Hematopoietic multipotent progenitor cell (in vitro differentiated cells): ENCODE results near the gene PHLDA2. TPM values are rescaled to one million over a fixed set of nuclear protein-coding genes. Genes with fewer than 3 reads are reported as not detected.

Experiments used
- DNase-seq, 3 donors: peaks; one replicate each; pipeline ENCODE4 v3.0.0-alpha.2; 2011 to 2015; ENCODE audit warnings: low read depth in 2 of 3, low spot score in 2 of 3
- total RNA-seq: library from RNA; depleted of rRNA; stranded (reverse); fragments of >200 nt; gene quantifications from one replicate; pipeline ENCODE4 v1.2.3, GENCODE V29; 2012

Gene PHLDA2, protein sequence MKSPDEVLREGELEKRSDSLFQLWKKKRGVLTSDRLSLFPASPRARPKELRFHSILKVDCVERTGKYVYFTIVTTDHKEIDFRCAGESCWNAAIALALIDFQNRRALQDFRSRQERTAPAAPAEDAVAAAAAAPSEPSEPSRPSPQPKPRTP
- 1.1 TPM for total RNA-seq

- peak in 2 of 3 donors; percentile 55 to 67 for DNase-seq
Observed at GRCh38 chr11:2928605-2929530, at the start of gene PHLDA2. TSS of gene PHLDA2 (minus strand) at chr11:2929420. CDS start at chr11:2929364, 56 bp downstream.

DNA sequence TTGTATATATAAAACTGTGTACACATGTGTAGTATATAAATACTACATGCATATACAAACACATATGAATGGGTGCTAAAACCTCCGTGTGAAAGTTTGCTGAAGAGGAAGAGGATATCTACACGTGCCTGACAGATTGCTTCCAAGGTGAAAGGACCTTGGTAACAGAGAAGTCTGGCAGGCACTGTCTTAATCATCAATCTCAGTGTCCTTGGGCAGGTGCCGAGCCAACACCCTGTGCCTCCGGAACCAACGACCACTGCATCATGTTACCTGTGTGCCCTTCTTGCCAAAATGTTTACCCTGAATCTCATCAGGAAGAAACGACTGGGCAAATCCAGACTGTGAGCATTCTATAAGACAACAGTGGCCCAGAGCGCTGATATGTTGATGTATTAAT lies 47.9 kb upstream of the PHLDA2 start:
- DNase-seq: no peak

DNA sequence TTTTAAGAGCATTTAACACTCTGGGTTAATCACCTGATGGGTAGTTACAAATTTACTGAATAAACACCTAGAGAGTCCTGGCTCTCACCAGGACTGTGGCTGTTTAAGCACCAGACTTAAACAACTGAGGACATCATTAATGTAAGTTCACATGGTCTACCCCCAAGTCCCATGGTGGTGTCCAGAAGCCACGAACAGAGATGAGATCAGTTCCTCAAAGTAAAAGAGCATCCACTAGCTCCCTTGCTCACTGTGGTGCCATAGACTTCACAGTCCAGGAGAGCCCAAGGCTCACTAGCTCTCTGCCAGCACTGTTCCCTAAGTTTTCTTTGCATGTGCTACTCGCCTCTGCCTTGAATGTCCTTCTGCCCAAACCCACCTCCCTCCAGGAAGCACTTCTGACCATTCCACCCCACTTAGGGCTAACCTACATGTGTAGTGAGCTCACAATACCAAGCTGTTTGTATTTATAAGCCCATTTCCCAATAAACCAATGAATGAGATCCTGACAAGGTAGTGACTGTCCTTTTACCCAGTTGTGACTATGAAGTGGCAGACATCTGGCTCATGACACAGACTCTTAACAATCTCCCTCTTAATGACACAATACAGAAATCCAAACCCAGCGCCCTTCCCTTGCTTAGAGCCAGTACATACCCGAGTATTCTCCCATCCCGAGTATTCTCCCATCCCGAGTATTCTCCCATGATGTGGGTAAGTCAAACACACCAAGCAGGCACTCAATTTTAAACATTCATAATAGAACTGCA lies 47.3 kb upstream of the PHLDA2 start:
- DNase-seq: no peak

DNA sequence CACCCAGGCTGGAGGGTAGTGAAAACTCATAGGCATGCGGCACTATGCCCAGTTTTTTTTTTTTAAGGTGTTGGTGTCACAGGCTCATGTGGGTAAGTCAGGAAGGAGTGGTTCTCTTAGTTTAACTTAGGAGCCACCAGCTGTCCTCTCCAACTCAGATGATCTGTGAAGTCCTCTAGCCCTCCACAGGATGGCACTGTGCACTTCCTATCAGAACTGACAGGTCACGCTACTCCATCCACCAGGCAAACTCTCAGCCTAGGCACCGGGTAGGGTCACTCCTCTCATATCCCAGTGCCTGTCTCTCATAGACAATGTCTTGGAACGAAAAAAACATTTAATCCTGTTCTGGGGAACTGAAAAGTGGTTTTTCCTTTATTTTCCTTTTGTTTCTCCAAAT lies 46.4 kb upstream of the PHLDA2 start:
- peak; percentile 10 to 73 (median 56) for DNase-seq

DNA sequence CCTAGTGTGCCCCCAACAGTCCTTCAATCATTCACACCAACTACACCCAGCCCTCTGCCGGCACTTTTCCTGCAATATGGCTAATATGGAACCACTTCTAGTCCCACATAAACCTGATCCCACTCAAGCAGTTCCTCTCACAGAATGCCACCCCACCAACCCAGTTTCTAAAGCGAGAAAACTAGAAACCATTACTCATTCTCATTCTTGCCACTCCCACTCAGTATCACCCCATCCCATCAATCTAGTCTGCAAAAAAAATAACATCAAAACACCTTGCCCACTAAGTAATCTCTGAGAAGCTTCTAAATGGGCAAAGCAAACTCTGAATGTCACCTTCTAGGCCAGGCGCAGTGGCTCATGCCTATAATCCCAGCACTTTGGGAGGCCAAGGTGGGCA lies 45.1 kb upstream of the PHLDA2 start:
- no peak for DNase-seq

DNA sequence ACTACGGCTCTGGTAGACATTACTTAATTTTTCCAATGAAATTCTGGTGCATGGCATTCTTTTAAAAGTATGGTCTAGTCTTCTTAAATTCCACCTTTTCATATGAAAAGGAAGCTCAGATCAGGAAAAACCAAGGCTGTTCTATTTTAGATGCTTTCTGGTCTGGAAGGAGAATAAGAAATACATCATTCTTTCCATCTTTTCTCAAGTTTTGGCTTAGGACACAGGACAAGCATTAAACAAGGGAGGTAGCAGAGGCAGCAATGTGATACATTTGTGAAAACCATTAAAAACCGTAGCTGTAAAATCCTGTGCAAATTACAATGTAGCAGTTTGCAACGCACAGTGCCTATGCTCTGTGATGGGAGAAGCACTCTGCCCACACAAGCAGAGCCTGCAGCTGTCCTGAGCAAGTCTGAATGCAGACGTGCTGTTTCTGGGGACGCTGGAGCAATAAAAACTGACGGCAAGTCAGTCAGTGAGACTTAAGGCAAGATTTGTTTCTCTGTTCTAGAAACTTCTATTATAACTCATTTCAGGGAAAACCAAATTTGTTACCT lies 39.2 kb upstream of the PHLDA2 start:
- DNase-seq: no peak

DNA sequence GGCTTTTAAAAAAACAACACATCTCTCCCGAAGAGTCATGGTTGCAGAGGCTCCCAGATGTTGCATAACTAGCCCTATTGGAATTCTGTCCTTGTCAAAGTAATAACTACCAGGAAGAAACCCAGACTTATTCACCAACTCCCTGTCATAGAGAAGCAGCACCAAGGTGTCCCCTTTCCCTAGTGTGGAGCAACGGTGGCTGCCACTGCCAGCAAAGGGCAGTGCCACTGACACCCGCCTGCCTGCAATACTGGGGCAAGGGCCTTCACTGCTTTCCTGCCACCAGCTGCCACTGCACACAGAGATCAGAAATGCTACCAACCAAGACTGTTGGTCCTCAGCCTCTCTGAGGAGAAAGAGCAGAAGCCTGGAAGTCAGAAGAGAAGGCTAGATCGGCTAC lies 35.6 kb upstream of the PHLDA2 start:
- no peak for DNase-seq

- no peak for DNase-seq
Observed at GRCh38 chr11:2963761-2964160, 34.5 kb upstream of the PHLDA2 start.

- no peak for DNase-seq
Observed at GRCh38 chr11:2963112-2963754, 34.0 kb upstream of the PHLDA2 start.

GRCh38 chr11:2961080-2961479 lies 31.9 kb upstream of the PHLDA2 start:
- no peak for DNase-seq

DNA sequence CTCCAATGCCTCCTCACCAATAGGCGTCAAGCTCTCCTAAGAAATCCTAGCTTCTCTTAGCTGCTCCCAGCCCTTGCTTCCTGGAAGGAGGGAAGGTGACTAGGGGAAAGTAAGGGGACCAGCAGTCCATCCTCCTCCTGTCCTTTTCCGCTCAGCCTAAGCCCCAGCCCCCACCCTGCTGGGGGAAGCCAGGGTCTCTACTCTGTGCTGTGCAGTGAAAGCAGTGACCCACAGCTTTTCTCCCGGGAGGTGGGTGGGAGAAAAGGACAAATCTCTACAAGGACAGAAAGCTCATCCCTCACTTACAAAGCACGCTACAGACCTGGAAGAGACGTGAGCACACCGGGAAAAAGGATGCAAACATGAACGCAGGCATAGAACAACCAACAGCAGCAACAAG lies 30.9 kb upstream of the PHLDA2 start:
- no peak for DNase-seq

DNA sequence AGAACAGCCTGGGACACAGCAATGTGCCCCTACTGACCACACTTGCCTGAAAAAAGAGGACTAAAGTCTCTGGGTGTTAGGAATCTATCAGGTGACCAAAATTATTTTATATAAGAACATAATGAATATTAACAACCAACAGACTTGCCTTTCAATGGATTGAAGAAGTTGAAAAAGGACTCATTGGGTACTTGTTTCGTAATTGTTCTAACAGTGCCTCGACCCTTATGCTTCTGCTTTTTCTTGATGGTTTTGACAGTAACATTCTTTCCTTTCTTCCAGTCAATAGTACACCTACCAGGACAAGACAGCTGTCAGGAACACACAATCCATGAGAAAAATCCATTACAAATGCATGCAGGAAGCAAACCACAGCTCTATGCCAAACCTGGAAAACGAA lies 29.0 kb upstream of the PHLDA2 start:
- no peak for DNase-seq

DNA sequence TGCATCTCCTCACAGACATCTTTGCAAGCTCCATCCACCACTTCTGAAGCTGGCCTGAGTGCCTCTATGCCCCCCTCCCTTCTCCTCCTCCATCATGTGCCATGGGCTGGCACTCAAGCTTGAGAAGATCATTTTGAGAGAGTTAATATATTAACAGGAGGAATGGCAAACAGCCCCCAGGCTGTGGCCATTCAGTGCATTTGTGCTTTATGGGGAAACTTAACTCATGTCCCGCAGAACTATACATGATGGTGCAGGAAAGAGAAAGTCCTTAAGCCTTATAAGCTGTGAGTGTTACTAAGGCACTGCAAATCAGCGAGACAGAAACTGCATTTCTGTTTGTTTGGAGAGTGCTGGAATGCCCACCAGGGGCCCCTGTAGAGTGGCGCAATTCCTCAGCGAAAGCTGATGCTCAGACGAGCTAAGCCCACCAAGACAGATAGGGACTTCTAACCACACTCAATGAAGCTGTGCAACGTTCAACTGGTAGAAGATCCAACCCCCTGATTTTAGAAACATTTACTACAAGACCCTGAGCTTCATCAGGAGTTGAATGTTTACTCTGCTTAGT lies 26.8 kb upstream of the PHLDA2 start:
- DNase-seq: no peak

DNA sequence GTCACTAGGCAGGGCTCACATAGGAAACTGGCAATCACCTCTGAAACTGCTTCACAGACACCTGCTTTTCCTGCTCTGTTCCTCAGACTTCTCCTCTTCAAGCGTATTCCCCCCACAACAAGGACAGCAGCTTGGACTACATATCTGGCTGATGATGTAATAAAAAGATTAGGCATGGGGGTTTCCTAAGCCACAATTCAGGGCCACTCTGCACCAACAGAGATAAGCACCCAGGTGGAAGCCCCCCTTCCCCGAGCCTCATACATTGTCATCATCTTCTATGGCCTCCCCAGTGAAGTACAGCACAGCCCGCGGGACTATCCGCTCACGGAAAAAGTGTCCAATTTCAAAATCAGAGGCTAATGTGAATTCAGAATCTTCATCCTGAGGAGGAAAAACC lies 25.0 kb upstream of the PHLDA2 start:
- no peak for DNase-seq

DNA sequence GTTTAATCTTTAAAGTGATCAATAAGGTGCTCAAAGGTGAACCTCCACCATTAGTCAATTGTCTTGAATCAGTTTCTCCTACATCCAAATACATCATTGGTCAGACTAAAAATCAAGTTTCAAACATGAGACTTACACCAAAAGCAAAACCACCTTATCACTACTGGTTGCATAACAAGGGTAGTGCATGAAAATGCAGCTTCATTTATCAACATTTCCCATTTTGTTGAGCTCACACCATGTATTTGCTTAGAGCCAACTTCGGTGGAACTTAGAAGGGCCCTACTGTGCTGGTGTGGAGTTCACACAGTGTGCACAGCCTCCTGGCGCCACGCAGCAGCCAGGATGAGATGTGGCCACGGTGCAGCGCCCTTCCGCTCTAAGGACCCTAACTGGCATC lies 23.1 kb upstream of the PHLDA2 start:
- no peak for DNase-seq

- DNase-seq: no peak
Observed at GRCh38 chr11:2951231-2952110, 22.3 kb upstream of the PHLDA2 start.

DNA sequence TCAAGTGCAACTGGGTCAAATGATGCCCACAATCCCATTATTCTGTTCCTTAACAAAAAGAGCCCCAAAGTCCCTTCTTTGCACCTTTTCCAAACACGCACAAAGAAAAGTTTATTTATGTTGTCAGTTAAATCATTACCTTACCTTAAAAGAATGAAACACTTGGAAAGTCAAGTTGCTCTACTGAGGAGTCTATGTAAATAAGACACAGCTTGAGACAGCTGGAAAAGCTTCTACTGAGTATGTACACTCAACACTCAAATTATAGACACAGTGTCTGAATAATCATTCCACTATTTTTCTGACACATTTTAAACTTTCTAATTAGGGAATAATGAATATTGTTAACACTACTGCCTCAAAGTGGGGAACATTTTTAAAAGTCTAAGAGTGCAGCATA lies 21.6 kb upstream of the PHLDA2 start:
- DNase-seq: no peak

GRCh38 chr11:2949920-2950319 lies 20.7 kb upstream of the PHLDA2 start:
- DNase-seq: no peak

GRCh38 chr11:2947744-2948143 lies 18.5 kb upstream of the PHLDA2 start:
- DNase-seq: no peak
